ENCODE data around the gene SENP7. TPM values are rescaled to one million over a fixed set of nuclear protein-coding genes. Genes with fewer than 3 reads are reported as not detected.

The SENP7 gene
- total and polyA plus RNA-seq, 12 donors = 6.2 to 43.0 (median 12.4) TPM

DNA sequence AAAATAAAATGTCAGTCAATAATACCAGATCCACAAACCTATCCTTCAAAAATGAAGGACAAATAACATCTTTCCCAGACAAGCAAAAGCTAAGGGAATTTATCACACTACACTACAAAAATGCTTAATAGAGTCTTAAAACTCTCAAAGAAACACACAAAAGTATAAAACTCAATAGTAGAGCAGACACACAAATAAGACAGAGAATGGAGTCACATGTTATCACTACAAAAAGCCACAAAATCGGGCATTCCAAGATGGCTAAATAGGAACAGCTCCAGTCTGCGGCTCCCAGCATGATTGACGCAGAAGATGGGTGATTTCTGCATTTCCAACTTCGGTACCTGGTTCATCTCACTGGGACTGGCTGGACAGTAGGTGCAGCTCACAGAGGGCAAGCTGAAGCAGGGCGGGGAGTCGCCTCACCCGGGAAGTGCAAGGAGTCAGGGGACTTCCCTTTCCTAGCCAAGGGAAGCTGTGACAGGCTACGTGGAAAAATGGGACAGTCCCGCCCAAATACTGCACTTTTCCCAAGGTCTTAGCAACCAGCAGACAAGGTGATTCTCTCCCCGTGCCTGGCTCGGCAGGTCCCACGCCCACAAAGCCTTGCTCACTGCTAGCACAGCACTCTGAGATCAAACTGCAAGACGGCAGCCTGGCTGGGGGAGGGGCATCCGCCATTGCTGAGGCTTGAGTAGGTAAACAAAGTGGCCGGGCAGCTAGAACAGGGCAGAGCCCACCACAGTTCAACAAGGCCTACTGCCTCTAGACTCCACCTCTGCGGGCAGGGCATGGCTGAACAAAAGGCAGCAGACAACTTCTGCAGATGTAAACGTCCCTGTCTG is 46.3 kb downstream of the SENP7 start:
- WGBS, 4 donors = 54 to 86% (median 57%) methylated on average over 6 to 17 of the region's 17 CpGs
- H3K36me3 ChIP-seq (replicated peaks in 1 of 2) = no peaks in the 10 kb centered on the region
- no peaks in the 10 kb centered on the region for H3K4me1 ChIP-seq (replicated peaks in 1 of 2)
- H3K27ac ChIP-seq = peak overlapping the region in 2 of 5 donors; percentile 34 to 42
- TF ChIP-seq POLR2A (IDR thresholded peaks at IDR 0.05) = peak in 1 of 2 donors; percentile 28
- TF ChIP-seq, protein P1, sequence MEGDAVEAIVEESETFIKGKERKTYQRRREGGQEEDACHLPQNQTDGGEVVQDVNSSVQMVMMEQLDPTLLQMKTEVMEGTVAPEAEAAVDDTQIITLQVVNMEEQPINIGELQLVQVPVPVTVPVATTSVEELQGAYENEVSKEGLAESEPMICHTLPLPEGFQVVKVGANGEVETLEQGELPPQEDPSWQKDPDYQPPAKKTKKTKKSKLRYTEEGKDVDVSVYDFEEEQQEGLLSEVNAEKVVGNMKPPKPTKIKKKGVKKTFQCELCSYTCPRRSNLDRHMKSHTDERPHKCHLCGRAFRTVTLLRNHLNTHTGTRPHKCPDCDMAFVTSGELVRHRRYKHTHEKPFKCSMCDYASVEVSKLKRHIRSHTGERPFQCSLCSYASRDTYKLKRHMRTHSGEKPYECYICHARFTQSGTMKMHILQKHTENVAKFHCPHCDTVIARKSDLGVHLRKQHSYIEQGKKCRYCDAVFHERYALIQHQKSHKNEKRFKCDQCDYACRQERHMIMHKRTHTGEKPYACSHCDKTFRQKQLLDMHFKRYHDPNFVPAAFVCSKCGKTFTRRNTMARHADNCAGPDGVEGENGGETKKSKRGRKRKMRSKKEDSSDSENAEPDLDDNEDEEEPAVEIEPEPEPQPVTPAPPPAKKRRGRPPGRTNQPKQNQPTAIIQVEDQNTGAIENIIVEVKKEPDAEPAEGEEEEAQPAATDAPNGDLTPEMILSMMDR (IDR thresholded peaks at IDR 0.05) = no peak
- peak in 6 of 7 donors; percentile 35 to 69 (median 46) for DNase-seq
- no peaks in the 10 kb centered on the region for H3K9me3 ChIP-seq (replicated peaks in 1 of 3)
- intact Hi-C loops (cut with DNase I) = no loop called here
- peak overlapping the region in 1 of 4 donors; percentile 33 for H3K4me3 ChIP-seq
- no peaks in the 10 kb centered on the region for H3K27me3 ChIP-seq

DNA sequence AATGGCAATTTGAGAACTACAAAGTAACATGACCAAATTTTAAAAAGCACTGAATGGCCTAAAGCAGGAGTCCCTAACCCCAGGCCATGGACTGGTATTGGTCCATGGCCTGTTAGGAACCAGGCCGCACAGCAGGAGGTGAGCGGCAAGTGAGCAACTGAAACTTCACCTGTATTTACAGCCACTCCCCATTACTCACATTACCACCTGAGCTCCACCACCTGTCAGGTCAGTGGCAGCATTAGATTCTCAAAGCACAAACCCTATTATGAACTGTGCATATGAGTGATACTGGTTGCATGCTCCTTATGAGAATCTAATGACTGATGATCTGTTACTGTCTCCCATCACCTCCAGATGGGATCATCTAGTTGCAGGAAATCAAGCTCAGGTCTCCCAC is 48.8 kb downstream of the SENP7 start:
- TF ChIP-seq POLR2A (IDR thresholded peaks at IDR 0.05) = no peak
- TF ChIP-seq, protein P1 (IDR thresholded peaks at IDR 0.05) = no peak

DNA sequence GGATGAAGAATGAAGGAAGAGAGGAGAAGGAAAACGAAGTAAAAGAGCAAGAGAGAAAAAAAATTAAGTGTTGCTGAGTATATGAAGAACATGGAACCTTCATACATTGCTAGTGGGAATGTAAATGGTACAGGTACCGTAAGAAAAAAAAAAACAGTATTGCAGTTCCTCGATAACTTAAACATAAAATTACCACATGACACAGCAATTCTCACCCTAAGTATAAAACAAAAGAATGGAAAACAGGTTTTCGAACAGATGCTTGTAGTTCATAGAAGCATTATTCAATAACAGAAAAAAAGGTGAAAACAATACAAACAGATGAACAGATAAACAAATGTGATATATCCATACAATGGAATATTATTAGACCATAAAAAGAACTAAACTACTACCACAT is 51.6 kb downstream of the SENP7 start:
- no peak overlapping the region for H3K4me3 ChIP-seq
- H3K27ac ChIP-seq = no peak overlapping the region
- no peaks in the 10 kb centered on the region for H3K4me1 ChIP-seq (replicated peaks in 1 of 2)
- no peaks in the 10 kb centered on the region for H3K36me3 ChIP-seq (replicated peaks in 1 of 2)
- H3K27me3 ChIP-seq = no peaks in the 10 kb centered on the region
- DNase-seq = no peak
- TF ChIP-seq POLR2A (IDR thresholded peaks at IDR 0.05) = no peak
- TF ChIP-seq, protein P1 (IDR thresholded peaks at IDR 0.05) = no peak
- 84 to 96% (median 86%) methylated on average over 4 of the region's 4 CpGs for WGBS, 4 donors
- intact Hi-C loops (cut with DNase I) = no loop called here
- H3K9me3 ChIP-seq (replicated peaks in 1 of 3) = no peaks in the 10 kb centered on the region

More for the DNA sequence above, 48.8 kb downstream of the SENP7 start:
- H3K27me3 ChIP-seq = no peaks in the 10 kb centered on the region
- no peak overlapping the region for H3K4me3 ChIP-seq
- H3K9me3 ChIP-seq (replicated peaks in 1 of 3) = no peaks in the 10 kb centered on the region
- H3K36me3 ChIP-seq (replicated peaks in 1 of 2) = no peaks in the 10 kb centered on the region
- H3K4me1 ChIP-seq (replicated peaks in 1 of 2) = no peaks in the 10 kb centered on the region
- no peak overlapping the region for H3K27ac ChIP-seq
- intact Hi-C loops (cut with DNase I) = no loop called here
- no peak for DNase-seq
- WGBS, 4 donors = 81 to 100% (median 95%) methylated on average over 2 of the region's 2 CpGs

DNA sequence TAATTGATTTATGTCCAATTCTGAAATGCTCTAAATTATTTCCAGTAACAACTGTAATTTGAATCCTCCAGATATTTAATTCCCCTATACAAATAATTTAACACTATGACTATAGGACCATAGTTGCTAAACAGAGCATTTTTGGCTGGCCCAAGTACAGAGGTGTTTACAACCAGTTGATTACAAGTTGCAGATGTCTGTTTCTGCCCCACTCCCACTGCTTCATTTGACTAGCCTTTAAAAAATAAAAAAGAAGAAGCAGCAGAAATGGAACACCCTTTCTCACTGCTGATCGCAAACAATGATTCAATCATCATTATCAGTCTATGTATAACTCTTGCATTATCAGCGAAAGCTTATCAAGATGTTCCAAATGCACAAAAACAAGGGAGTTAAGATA is 54.6 kb downstream of the SENP7 start:
- Histone ChIP-seq H3K9me3 (replicated peaks in 1 of 3) (no peaks in the 10 kb centered on the region), H3K27ac (no peak overlapping the region), H3K4me3 (no peak overlapping the region), H3K27me3 (no peaks in the 10 kb centered on the region), H3K4me1 (replicated peaks in 1 of 2) (no peaks in the 10 kb centered on the region), H3K36me3 (replicated peaks in 1 of 2) (no peaks in the 10 kb centered on the region)
- TF ChIP-seq POLR2A (IDR thresholded peaks at IDR 0.05) = no peak
- TF ChIP-seq, protein P1 (IDR thresholded peaks at IDR 0.05) = no peak
- intact Hi-C loops (cut with DNase I) = no loop called here
- 72 to 82% (median 78%) methylated on average over 2 of the region's 2 CpGs for WGBS, 4 donors
- DNase-seq = no peak
